Measurements from ENCODE around the gene SGPL1.

- TF ChIP-seq POLR2A (IDR thresholded peaks at IDR 0.05) (no peak), CTCF (IDR thresholded peaks at IDR 0.05) (no peak)
These were observed 34.2 kb upstream of the SGPL1 start for GRCh38 chr10:70781461-70782051.

Measured in vagina (tissue), 2 donors.